ENCODE results near the gene MAP3K20.
"Not testable (repeated sequence)": the region's sequence is repeated elsewhere in the genome, so short reads cannot be mapped to it uniquely, and the experiment has no call there.

Gene MAP3K20

GRCh38 chr2:173196638-173197037 is 121.0 kb downstream of the MAP3K20 start:
- no peak for TF ChIP-seq CTCF (conservative IDR thresholded peaks at IDR 0.05; ENCODE audit: low read depth, low read length)
- H3K4me3 ChIP-seq (ENCODE audit: low read length) = no peak overlapping the region
- no peak for DNase-seq (ENCODE audit: low read depth)

- no peak overlapping the region for H3K4me3 ChIP-seq (ENCODE audit: low read length)
- no peak for TF ChIP-seq CTCF (conservative IDR thresholded peaks at IDR 0.05; ENCODE audit: low read depth, low read length)
- DNase-seq (ENCODE audit: low read depth) = no peak
Measured at GRCh38 chr2:173198327-173198726, 122.7 kb downstream of the MAP3K20 start.

GRCh38 chr2:173199294-173199693 is 123.6 kb downstream of the MAP3K20 start:
- no peak for DNase-seq (ENCODE audit: low read depth)
- TF ChIP-seq CTCF (conservative IDR thresholded peaks at IDR 0.05; ENCODE audit: low read depth, low read length) = no peak
- H3K4me3 ChIP-seq (ENCODE audit: low read length) = no peak overlapping the region

- no peak for TF ChIP-seq CTCF (conservative IDR thresholded peaks at IDR 0.05; ENCODE audit: low read depth, low read length)
- no peak for DNase-seq (ENCODE audit: low read depth)
Measured at GRCh38 chr2:173202570-173202969, 126.9 kb downstream of the MAP3K20 start.

GRCh38 chr2:173204316-173204715 is 128.7 kb downstream of the MAP3K20 start:
- DNase-seq (ENCODE audit: low read depth) = no peak
- no peak for TF ChIP-seq CTCF (conservative IDR thresholded peaks at IDR 0.05; ENCODE audit: low read depth, low read length)
- H3K4me3 ChIP-seq (ENCODE audit: low read length) = no peak overlapping the region

More at GRCh38 chr2:173202570-173202969, 126.9 kb downstream of the MAP3K20 start:
- no peak overlapping the region for H3K4me3 ChIP-seq (ENCODE audit: low read length)

GRCh38 chr2:173205375-173205774 is 129.7 kb downstream of the MAP3K20 start:
- TF ChIP-seq CTCF (conservative IDR thresholded peaks at IDR 0.05; ENCODE audit: low read depth, low read length) = no peak
- H3K4me3 ChIP-seq (ENCODE audit: low read length) = no peak overlapping the region
- no peak for DNase-seq (ENCODE audit: low read depth)

- H3K4me3 ChIP-seq (ENCODE audit: low read length) = not testable (repeated sequence)
- DNase-seq (ENCODE audit: low read depth) = peak; percentile 58
Measured at GRCh38 chr2:173207124-173207523, 131.5 kb downstream of the MAP3K20 start.

Measured in retinal pigment epithelial cell (primary cell).